Large intestine (tissue), 3 donors: ENCODE measurements around the gene ZSWIM3. TPM values are rescaled to one million over a fixed set of nuclear protein-coding genes. Genes with fewer than 3 reads are reported as not detected.

Experiments
- DNase-seq, 2 donors: peaks; one replicate each; pipeline versions ENCODE4 v3.0.0 to v3.0.0-alpha.2; 2013
- H3K27ac ChIP-seq: one replicate; pipeline ENCODE4 v1.5.1; 2013; ENCODE audit warnings: low read length
- H3K27me3 ChIP-seq: 2 replicates; pipeline ENCODE4 v1.6.1; 2013; ENCODE audit warnings: low read length; ENCODE audit not compliant: control insufficient read depth, insufficient read depth
- H3K36me3 ChIP-seq: 2 replicates; pipeline ENCODE4 v1.6.1; 2013; ENCODE audit warnings: low read length; ENCODE audit not compliant: control insufficient read depth, insufficient read depth
- H3K4me1 ChIP-seq: one replicate; pipeline ENCODE4 v1.6.1; 2013; ENCODE audit warnings: low read length; ENCODE audit not compliant: control insufficient read depth, insufficient read depth
- H3K4me3 ChIP-seq: one replicate; pipeline ENCODE4 v1.5.1; 2013; ENCODE audit warnings: low read length
- H3K9me3 ChIP-seq: one replicate; pipeline ENCODE4 v1.6.1; 2013; ENCODE audit warnings: mild to moderate bottlenecking, low read depth, low read length, moderate library complexity; ENCODE audit not compliant: control insufficient read depth
- WGBS: methylation state at CpG from one replicate; pipeline ENCODE4 v1.1.5; 2013; ENCODE audit warnings: low lambda C conversion rate; ENCODE audit not compliant: insufficient coverage; 5-methylcytosine and 5-hydroxymethylcytosine counted together
- polyA plus RNA-seq: library from polyadenylated mRNA; unstranded; fragments of 120-200 nt; gene quantifications from one replicate; pipeline ENCODE4 v1.2.1, GENCODE V29; 2013

Gene ZSWIM3
- polyA plus RNA-seq, 1 donor = 6.5 TPM

- H3K36me3 ChIP-seq = peaks cover 52% of the 10 kb centered on the region
- no peaks in the 10 kb centered on the region for H3K27me3 ChIP-seq
- peaks cover 22% of the 10 kb centered on the region for H3K4me1 ChIP-seq
- peak overlapping the region; percentile 92 for H3K4me3 ChIP-seq
- no peaks in the 10 kb centered on the region for H3K9me3 ChIP-seq
- DNase-seq = peak; percentile 73 to 85
- no CpG with 5 or more reads among the region's 79 CpGs for WGBS
- H3K27ac ChIP-seq = peak overlapping the region; percentile 96
Measured at GRCh38 chr20:45890077-45890984, 32.9 kb downstream of the ZSWIM3 start.

DNA sequence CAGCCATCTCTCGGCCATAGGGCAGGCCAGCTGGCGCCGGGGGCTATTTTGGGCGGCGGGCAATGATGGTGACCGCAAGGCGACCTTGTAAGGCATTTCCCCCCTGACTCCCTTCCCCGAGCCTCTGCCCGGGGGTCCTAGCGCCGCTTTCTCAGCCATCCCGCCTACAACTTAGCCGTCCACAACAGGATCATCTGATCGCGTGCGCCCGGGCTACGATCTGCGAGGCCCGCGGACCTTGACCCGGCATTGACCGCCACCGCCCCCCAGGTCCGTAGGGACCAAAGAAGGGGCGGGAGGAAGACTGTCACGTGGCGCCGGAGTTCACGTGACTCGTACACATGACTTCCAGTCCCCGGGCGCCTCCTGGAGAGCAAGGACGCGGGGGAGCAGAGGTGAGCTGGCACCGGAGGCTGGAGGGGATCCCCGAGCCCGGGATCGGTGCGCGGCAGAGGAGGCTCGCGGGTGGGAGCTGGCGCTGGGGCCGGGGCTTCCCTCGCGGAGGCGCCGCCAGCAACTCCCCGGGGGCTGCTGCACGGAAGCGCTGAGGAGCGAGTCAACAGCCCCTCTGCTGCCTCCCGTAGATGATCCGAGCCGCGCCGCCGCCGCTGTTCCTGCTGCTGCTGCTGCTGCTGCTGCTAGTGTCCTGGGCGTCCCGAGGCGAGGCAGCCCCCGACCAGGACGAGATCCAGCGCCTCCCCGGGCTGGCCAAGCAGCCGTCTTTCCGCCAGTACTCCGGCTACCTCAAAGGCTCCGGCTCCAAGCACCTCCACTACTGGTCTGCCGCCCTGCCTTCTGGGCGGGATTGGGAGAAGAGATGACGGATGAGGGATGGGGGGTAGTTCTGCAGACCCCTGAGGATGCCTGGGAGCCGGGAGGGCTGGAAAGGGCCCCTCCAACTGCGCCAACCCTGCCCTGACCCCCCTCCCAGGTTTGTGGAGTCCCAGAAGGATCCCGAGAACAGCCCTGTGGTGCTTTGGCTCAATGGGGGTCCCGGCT, 33.9 kb downstream of the ZSWIM3 start, which contains the start of the genes CTSA and NEURL2:
Gene CTSA (plus strand): TSS at position 351 of the 999 bp plus-strand sequence. CDS start 234 bp downstream, at position 585.
Gene NEURL2 (minus strand): TSS at position 224 of the 999 bp plus-strand sequence. CDS start 217 bp downstream, at position 7.
- Histone ChIP-seq H3K27me3 (no peaks in the 10 kb centered on the region), H3K36me3 (peaks cover 60% of the 10 kb centered on the region), H3K27ac (peak within 1 kb of the TSS; percentile 96), H3K4me1 (peaks cover 18% of the 10 kb centered on the region), H3K4me3 (peak within 1 kb of the TSS; percentile 92), H3K9me3 (no peaks in the 10 kb centered on the region)
- no CpG with 5 or more reads among the region's 78 CpGs for WGBS
- DNase-seq = peak; percentile 95 to 97

DNA sequence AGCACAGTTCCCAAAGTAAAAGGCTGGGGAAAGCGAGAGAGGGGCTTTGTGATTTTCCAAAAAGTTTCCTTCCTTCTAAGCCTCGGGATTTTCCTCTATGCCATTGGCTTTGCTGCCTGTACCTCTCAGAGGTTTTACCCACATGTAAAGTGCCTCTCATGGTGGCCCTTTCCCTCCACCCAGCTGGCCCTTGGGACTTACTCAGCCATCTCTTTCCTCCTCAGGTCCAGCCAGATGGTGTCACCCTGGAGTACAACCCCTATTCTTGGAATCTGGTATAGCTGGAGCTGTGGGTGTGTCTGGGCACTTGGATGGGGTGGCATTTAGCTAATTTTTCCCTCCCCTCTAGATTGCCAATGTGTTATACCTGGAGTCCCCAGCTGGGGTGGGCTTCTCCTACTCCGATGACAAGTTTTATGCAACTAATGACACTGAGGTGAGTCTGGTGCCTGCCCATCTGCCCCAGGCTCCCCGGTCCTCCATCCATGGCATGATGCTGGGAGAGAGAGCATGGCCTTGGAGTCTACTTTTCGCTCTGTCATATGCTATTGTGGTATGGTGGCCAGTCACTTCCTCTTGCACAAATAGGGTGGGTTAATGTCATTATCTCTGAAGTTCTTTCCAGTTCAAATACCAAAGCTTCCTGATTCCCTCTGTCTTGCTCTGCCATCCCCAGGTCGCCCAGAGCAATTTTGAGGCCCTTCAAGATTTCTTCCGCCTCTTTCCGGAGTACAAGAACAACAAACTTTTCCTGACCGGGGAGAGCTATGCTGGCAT, 34.8 kb downstream of the ZSWIM3 start:
- WGBS = 90% methylated on average over 2 of the region's 9 CpGs
- Histone ChIP-seq H3K9me3 (no peaks in the 10 kb centered on the region), H3K4me3 (peak overlapping the region; percentile 92), H3K36me3 (peaks cover 60% of the 10 kb centered on the region), H3K4me1 (peaks cover 18% of the 10 kb centered on the region), H3K27me3 (no peaks in the 10 kb centered on the region), H3K27ac (peak overlapping the region; percentile 96)
- peak in 1 of 2 donors; percentile 50 for DNase-seq

DNA sequence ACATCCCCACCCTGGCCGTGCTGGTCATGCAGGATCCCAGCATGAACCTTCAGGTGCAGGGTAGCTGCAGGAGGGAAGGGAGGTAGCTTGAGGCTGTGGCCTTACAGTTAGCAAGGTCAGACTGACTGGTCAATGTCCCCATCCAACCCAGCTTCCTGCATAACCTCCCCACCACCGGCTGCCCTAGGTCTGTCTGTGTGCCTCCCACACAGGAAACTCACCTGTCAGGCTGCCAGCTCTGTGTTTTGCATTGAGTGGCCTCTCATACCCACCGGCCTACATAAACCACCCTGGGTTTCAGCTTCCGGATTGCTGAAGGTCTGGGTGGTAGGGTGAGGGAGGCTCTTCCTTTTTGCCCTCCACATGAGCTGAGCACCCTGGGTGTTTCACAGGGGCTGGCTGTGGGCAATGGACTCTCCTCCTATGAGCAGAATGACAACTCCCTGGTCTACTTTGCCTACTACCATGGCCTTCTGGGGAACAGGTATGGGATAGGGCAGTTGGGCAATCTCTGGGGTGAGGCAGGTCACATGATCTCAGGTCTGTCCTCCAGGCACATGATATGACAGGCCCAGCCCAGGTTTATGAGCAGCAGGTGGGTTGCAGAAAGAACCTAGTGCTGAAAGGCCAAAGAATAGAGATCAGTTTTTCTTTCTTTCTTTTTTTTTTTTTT, 35.5 kb downstream of the ZSWIM3 start:
- H3K27ac ChIP-seq = peak overlapping the region; percentile 96
- H3K4me1 ChIP-seq = peaks cover 18% of the 10 kb centered on the region
- peak overlapping the region; percentile 92 for H3K4me3 ChIP-seq
- H3K27me3 ChIP-seq = no peaks in the 10 kb centered on the region
- H3K9me3 ChIP-seq = no peaks in the 10 kb centered on the region
- no CpG with 5 or more reads among the region's 4 CpGs for WGBS
- peak; percentile 93 to 95 for DNase-seq
- H3K36me3 ChIP-seq = peaks cover 61% of the 10 kb centered on the region

DNA sequence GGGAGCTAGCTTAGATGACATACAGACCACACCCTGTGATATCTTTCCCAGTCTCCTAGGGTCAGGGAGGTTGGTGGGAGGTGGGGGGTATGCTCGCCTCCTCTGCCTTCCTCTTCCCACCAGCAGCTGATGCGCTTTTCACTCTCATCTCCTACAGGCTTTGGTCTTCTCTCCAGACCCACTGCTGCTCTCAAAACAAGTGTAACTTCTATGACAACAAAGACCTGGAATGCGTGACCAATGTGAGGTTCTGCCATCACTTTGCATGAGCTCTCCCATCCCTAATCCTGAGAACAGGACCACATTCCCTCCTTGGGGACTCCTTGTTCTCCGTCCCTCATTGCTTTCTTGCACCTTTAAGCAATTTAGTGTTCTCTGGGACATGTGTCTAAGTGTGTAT, 36.4 kb downstream of the ZSWIM3 start:
- WGBS = 80% methylated on average over 1 of the region's 4 CpGs
- H3K4me3 ChIP-seq = peak overlapping the region; percentile 32
- DNase-seq = no peak

GRCh38 chr20:45894797-45895196, 37.4 kb downstream of the ZSWIM3 start:
- WGBS = no CpG with 5 or more reads among the region's 12 CpGs
- Histone ChIP-seq H3K27me3 (no peaks in the 10 kb centered on the region), H3K36me3 (peaks cover 73% of the 10 kb centered on the region), H3K27ac (no peak overlapping the region), H3K9me3 (no peaks in the 10 kb centered on the region), H3K4me1 (peaks cover 18% of the 10 kb centered on the region), H3K4me3 (no peak overlapping the region)
- DNase-seq = no peak

More for the DNA sequence above, 36.4 kb downstream of the ZSWIM3 start:
- Histone ChIP-seq H3K4me1 (peaks cover 18% of the 10 kb centered on the region), H3K27me3 (no peaks in the 10 kb centered on the region), H3K27ac (peak overlapping the region; percentile 96), H3K36me3 (peaks cover 64% of the 10 kb centered on the region), H3K9me3 (no peaks in the 10 kb centered on the region)

GRCh38 chr20:45896641-45897161, 39.3 kb downstream of the ZSWIM3 start:
- no peak overlapping the region for H3K27ac ChIP-seq
- no peak for DNase-seq
- no peaks in the 10 kb centered on the region for H3K27me3 ChIP-seq
- no peak overlapping the region for H3K4me3 ChIP-seq
- WGBS = no CpG with 5 or more reads among the region's 14 CpGs
- H3K36me3 ChIP-seq = peaks cover 79% of the 10 kb centered on the region
- H3K9me3 ChIP-seq = no peaks in the 10 kb centered on the region
- peaks cover 18% of the 10 kb centered on the region for H3K4me1 ChIP-seq

DNA sequence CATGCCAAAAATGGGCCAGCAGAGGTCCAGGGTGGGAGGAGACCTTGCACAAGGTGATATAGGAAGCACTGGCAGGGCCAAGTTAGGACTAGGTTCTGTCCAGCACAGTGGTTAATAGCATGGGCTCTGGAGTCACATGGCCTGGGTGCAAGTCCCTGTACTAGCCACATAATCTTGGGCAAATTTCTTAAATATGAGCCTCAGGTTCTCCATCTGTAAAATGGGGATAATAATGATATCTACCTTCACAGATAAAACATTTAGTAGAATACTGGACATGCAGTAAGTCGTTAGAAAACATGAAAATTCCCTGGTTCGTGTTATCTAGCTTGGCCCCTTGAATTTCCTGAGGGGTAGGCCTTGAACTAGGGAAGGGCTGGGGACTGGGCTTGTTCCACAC, 39.9 kb downstream of the ZSWIM3 start:
- no peak overlapping the region for H3K4me3 ChIP-seq
- H3K9me3 ChIP-seq = no peaks in the 10 kb centered on the region
- no peak for DNase-seq
- peaks cover 18% of the 10 kb centered on the region for H3K4me1 ChIP-seq
- WGBS = 100% methylated on average over 1 of the region's 2 CpGs
- H3K27ac ChIP-seq = no peak overlapping the region
- peaks cover 79% of the 10 kb centered on the region for H3K36me3 ChIP-seq
- H3K27me3 ChIP-seq = no peaks in the 10 kb centered on the region

GRCh38 chr20:45897692-45898091, 40.3 kb downstream of the ZSWIM3 start:
- no CpG with 5 or more reads among the region's 7 CpGs for WGBS
- Histone ChIP-seq H3K27me3 (no peaks in the 10 kb centered on the region), H3K27ac (no peak overlapping the region), H3K36me3 (peaks cover 75% of the 10 kb centered on the region), H3K4me1 (peaks cover 15% of the 10 kb centered on the region), H3K4me3 (no peak overlapping the region), H3K9me3 (no peaks in the 10 kb centered on the region)
- DNase-seq = no peak
